Loucy (cell line): Measurements from ENCODE around the gene VWA8.

Experiments used
- EZH2phosphoT487 ChIP-seq: fragments of 200-600 bp; IDR thresholded peaks from 2 replicates; pipeline ENCODE4 v1.6.1; 2018; ENCODE audit warnings: antibody characterized with exemption, mild to moderate bottlenecking, moderate library complexity, borderline replicate concordance
- TF ChIP-seq, protein P1 (sequence below): fragments of 200-600 bp; sonication (generic); conservative IDR thresholded peaks from 2 replicates; pipeline ENCODE4 v1.5.1; 2014; ENCODE audit warnings: mild to moderate bottlenecking, antibody characterized with exemption, low read length

DNA sequence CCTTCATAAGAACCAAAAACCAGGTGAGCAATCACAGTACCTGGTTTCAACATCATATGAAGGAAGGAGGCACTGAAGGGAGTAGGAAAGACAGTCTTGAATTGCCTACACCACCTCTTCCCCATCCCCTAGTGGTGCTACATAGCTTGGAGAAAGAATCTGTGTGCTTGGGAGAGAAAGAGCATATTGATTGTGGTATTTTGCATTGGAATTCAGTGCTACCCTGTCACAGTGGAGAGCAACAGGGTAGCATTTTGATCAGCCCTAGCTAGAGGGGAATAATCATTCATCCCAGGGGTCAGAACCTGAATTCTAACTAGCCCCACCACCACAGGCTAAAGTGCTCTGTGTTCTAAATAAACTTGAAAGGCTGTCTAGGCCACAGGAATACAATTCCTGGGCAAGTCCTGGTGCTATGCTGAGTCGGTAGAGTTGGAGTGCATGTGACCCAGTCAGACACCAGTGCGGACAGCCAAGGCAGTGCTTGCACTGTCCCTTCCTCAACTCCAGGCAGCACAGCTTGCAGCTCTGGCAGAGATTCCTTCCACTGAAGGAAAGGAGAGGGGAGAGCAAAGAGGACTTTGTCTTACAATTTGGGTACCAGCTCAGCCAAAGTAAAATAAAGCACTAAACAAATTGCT lies 158.7 kb downstream of the VWA8 start:
- TF ChIP-seq, protein P1, sequence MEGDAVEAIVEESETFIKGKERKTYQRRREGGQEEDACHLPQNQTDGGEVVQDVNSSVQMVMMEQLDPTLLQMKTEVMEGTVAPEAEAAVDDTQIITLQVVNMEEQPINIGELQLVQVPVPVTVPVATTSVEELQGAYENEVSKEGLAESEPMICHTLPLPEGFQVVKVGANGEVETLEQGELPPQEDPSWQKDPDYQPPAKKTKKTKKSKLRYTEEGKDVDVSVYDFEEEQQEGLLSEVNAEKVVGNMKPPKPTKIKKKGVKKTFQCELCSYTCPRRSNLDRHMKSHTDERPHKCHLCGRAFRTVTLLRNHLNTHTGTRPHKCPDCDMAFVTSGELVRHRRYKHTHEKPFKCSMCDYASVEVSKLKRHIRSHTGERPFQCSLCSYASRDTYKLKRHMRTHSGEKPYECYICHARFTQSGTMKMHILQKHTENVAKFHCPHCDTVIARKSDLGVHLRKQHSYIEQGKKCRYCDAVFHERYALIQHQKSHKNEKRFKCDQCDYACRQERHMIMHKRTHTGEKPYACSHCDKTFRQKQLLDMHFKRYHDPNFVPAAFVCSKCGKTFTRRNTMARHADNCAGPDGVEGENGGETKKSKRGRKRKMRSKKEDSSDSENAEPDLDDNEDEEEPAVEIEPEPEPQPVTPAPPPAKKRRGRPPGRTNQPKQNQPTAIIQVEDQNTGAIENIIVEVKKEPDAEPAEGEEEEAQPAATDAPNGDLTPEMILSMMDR, result no peak
- TF ChIP-seq EZH2phosphoT487, result no peak
